ENCODE measurements around the gene STARD9. TPM values are rescaled to one million over a fixed set of nuclear protein-coding genes. Genes with fewer than 3 reads are reported as not detected.
"Not testable (repeated sequence)": the region's sequence is repeated elsewhere in the genome, so short reads cannot be mapped to it uniquely, and the experiment has no call there.

Gene STARD9
- total RNA-seq, 2 donors from 2014 or later, result 8.9 to 22.6 TPM

GRCh38 chr15:42679285-42680141 is 104.1 kb downstream of the STARD9 start:
- ATAC-seq (no peak), DNase-seq (ENCODE audit: low spot score) (no peak)
- Mint-ChIP-seq H3K27ac (no peak overlapping the region), H3K27me3 (no peaks in the 10 kb centered on the region), H3K4me1 (ENCODE audit: low read depth in 2 of 2) (peaks cover 0 to 8% of the 10 kb centered on the region in 2 donors), H3K36me3 (no peaks in the 10 kb centered on the region), H3K4me3 (no peak overlapping the region), H3K9me3 (no peaks in the 10 kb centered on the region)

- ATAC-seq, result peak; percentile 40 to 92
- H3K4me1 Mint-ChIP-seq (ENCODE audit: low read depth in 2 of 2); H3K27ac Mint-ChIP-seq; H3K9me3 Mint-ChIP-seq; H3K4me3 Mint-ChIP-seq; H3K36me3 Mint-ChIP-seq; H3K27me3 Mint-ChIP-seq; DNase-seq (ENCODE audit: low spot score): not testable (repeated sequence)
Observed at GRCh38 chr15:42680142-42680482, 104.7 kb downstream of the STARD9 start.

- H3K27me3 Mint-ChIP-seq, result no peaks in the 10 kb centered on the region
- H3K4me1 Mint-ChIP-seq (ENCODE audit: low read depth in 2 of 2), result peaks cover 0 to 8% of the 10 kb centered on the region in 2 donors
- DNase-seq (ENCODE audit: low spot score) (no peak), ATAC-seq (no peak)
- no peak overlapping the region for H3K4me3 Mint-ChIP-seq
- no peak overlapping the region for H3K27ac Mint-ChIP-seq
- no peaks in the 10 kb centered on the region for H3K9me3 Mint-ChIP-seq
- no peaks in the 10 kb centered on the region for H3K36me3 Mint-ChIP-seq
Observed at GRCh38 chr15:42681119-42681518, 105.7 kb downstream of the STARD9 start.

- no peak overlapping the region for H3K4me3 Mint-ChIP-seq
- no peaks in the 10 kb centered on the region for H3K27me3 Mint-ChIP-seq
- no peak for ATAC-seq
- H3K4me1 Mint-ChIP-seq (ENCODE audit: low read depth in 2 of 2), result peaks cover 10 to 11% of the 10 kb centered on the region in 2 donors
- no peak overlapping the region for H3K27ac Mint-ChIP-seq
- no peaks in the 10 kb centered on the region for H3K36me3 Mint-ChIP-seq
- H3K9me3 Mint-ChIP-seq, result no peaks in the 10 kb centered on the region
- DNase-seq (ENCODE audit: low spot score), result no peak
Observed at GRCh38 chr15:42686281-42686680, 110.9 kb downstream of the STARD9 start.

GRCh38 chr15:42687740-42688139 is 112.3 kb downstream of the STARD9 start:
- no peak for ATAC-seq
- DNase-seq (ENCODE audit: low spot score), result no peak
- Mint-ChIP-seq H3K36me3 (no peaks in the 10 kb centered on the region), H3K4me1 (ENCODE audit: low read depth in 2 of 2) (peaks cover 16% of the 10 kb centered on the region in 2 donors), H3K4me3 (no peak overlapping the region), H3K27me3 (no peaks in the 10 kb centered on the region), H3K27ac (no peak overlapping the region), H3K9me3 (no peaks in the 10 kb centered on the region)

GRCh38 chr15:42688301-42688700 is 112.9 kb downstream of the STARD9 start:
- Mint-ChIP-seq H3K27me3 (no peaks in the 10 kb centered on the region), H3K4me3 (no peak overlapping the region), H3K36me3 (no peaks in the 10 kb centered on the region), H3K9me3 (no peaks in the 10 kb centered on the region), H3K4me1 (ENCODE audit: low read depth in 2 of 2) (peaks cover 16% of the 10 kb centered on the region in 2 donors), H3K27ac (no peak overlapping the region)
- no peak for ATAC-seq
- DNase-seq (ENCODE audit: low spot score), result no peak

- Mint-ChIP-seq H3K27ac (peak overlapping the region; percentile 45 to 48), H3K4me1 (ENCODE audit: low read depth in 2 of 2) (peaks cover 16% of the 10 kb centered on the region in 2 donors)
- ATAC-seq, result peak; percentile 77 to 86
Observed at GRCh38 chr15:42691308-42691707, 115.9 kb downstream of the STARD9 start.

GRCh38 chr15:42691770-42692169 is 116.4 kb downstream of the STARD9 start:
- Mint-ChIP-seq H3K27me3 (no peaks in the 10 kb centered on the region), H3K4me3 (peak overlapping the region; percentile 24), H3K36me3 (peaks cover 7% of the 10 kb centered on the region), H3K27ac (peak overlapping the region; percentile 45 to 48), H3K9me3 (no peaks in the 10 kb centered on the region), H3K4me1 (ENCODE audit: low read depth in 2 of 2) (peaks cover 16% of the 10 kb centered on the region in 2 donors)
- DNase-seq (ENCODE audit: low spot score), result no peak
- no peak for ATAC-seq

More at GRCh38 chr15:42691308-42691707, 115.9 kb downstream of the STARD9 start:
- peak overlapping the region; percentile 24 for H3K4me3 Mint-ChIP-seq
- no peak for DNase-seq (ENCODE audit: low spot score)
- H3K27me3 Mint-ChIP-seq, result no peaks in the 10 kb centered on the region
- peaks cover 4% of the 10 kb centered on the region for H3K36me3 Mint-ChIP-seq
- no peaks in the 10 kb centered on the region for H3K9me3 Mint-ChIP-seq

- H3K9me3 Mint-ChIP-seq, result no peaks in the 10 kb centered on the region
- peaks cover 7% of the 10 kb centered on the region for H3K36me3 Mint-ChIP-seq
- H3K27me3 Mint-ChIP-seq, result no peaks in the 10 kb centered on the region
- ATAC-seq (no peak), DNase-seq (ENCODE audit: low spot score) (no peak)
- H3K4me3 Mint-ChIP-seq, result no peak overlapping the region
- H3K4me1 Mint-ChIP-seq (ENCODE audit: low read depth in 2 of 2), result peaks cover 16% of the 10 kb centered on the region in 2 donors
- no peak overlapping the region for H3K27ac Mint-ChIP-seq
Observed at GRCh38 chr15:42692536-42692935, 117.1 kb downstream of the STARD9 start.

- ATAC-seq (no peak), DNase-seq (ENCODE audit: low spot score) (no peak)
- Mint-ChIP-seq H3K27me3 (no peaks in the 10 kb centered on the region), H3K27ac (no peak overlapping the region), H3K4me3 (no peak overlapping the region), H3K4me1 (ENCODE audit: low read depth in 2 of 2) (peaks cover 16% of the 10 kb centered on the region in 2 donors), H3K36me3 (peaks cover 7% of the 10 kb centered on the region), H3K9me3 (no peaks in the 10 kb centered on the region)
Observed at GRCh38 chr15:42692997-42693396, 117.6 kb downstream of the STARD9 start.

GRCh38 chr15:42693496-42693895 is 118.1 kb downstream of the STARD9 start:
- no peak for ATAC-seq
- no peak for DNase-seq (ENCODE audit: low spot score)
- Mint-ChIP-seq H3K27ac (no peak overlapping the region), H3K4me3 (no peak overlapping the region), H3K4me1 (ENCODE audit: low read depth in 2 of 2) (peaks cover 16% of the 10 kb centered on the region in 2 donors), H3K36me3 (peaks cover 7% of the 10 kb centered on the region), H3K9me3 (no peaks in the 10 kb centered on the region), H3K27me3 (no peaks in the 10 kb centered on the region)

- H3K27me3 Mint-ChIP-seq, result no peaks in the 10 kb centered on the region
Observed at GRCh38 chr15:42693942-42694341, 118.5 kb downstream of the STARD9 start.

GRCh38 chr15:42694398-42694797 is 119.0 kb downstream of the STARD9 start:
- Mint-ChIP-seq H3K27me3 (no peaks in the 10 kb centered on the region), H3K27ac (no peak overlapping the region), H3K9me3 (no peaks in the 10 kb centered on the region), H3K4me1 (ENCODE audit: low read depth in 2 of 2) (peaks cover 16% of the 10 kb centered on the region in 2 donors), H3K36me3 (peaks cover 7% of the 10 kb centered on the region), H3K4me3 (no peak overlapping the region)
- no peak for DNase-seq (ENCODE audit: low spot score)
- no peak for ATAC-seq

More at GRCh38 chr15:42693942-42694341, 118.5 kb downstream of the STARD9 start:
- ATAC-seq (no peak), DNase-seq (ENCODE audit: low spot score) (no peak)
- Mint-ChIP-seq H3K9me3 (no peaks in the 10 kb centered on the region), H3K4me3 (no peak overlapping the region), H3K27ac (no peak overlapping the region), H3K36me3 (peaks cover 7% of the 10 kb centered on the region), H3K4me1 (ENCODE audit: low read depth in 2 of 2) (peaks cover 16% of the 10 kb centered on the region in 2 donors)

GRCh38 chr15:42695527-42696071 is 120.2 kb downstream of the STARD9 start:
- ATAC-seq (no peak), DNase-seq (ENCODE audit: low spot score) (no peak)
- Mint-ChIP-seq H3K4me1 (ENCODE audit: low read depth in 2 of 2) (peaks cover 12 to 13% of the 10 kb centered on the region in 2 donors), H3K9me3 (no peaks in the 10 kb centered on the region), H3K4me3 (no peak overlapping the region), H3K36me3 (peaks cover 7% of the 10 kb centered on the region), H3K27me3 (no peaks in the 10 kb centered on the region), H3K27ac (no peak overlapping the region)
